Heart left ventricle (tissue), 13 donors: Measurements from ENCODE around the gene CDC26.

Experiments
- POLR2A ChIP-seq, 2 donors: fragments of 450-650 bp; IDR thresholded peaks; one replicate each; pipeline ENCODE4 v1.6.1; 2017; ENCODE audit warnings: antibody characterized with exemption in 2 of 2, mild to moderate bottlenecking in 2 of 2, moderate library complexity in 2 of 2
- TF ChIP-seq, protein P1 (sequence below), 12 donors: fragments of 200-600 bp; sonication (generic) in 4 of 12; IDR thresholded peaks; one replicate each; pipeline versions ENCODE4 v1.5.0 to v1.8.0; 2018 to 2022; ENCODE audit warnings: antibody characterized with exemption in 12 of 12, mild to moderate bottlenecking in 5 of 12
- donor health status: ischemic (EF 13 %, LVEDD 7.1; RV severe dilation, severe dysfunction).
- donor health status: DM: no; HTN: yes; CAD: no.
- donor health status: DM: no; HTN: no; CAD: no.
- donor health status: ischemic (EF 25% LVEDD 6.9; RV normal size, moderate dysfunction).
- donor health status: ischemic (EF 25% LVEDD 5.7; RV mildly dilated, moderate dysfunction).
- donor health status: ischemic (EF 35%, LVEDD 5.7; RV mildly dilated, moderate dysfunction).
- donor health status: nonischemic (EF 11% LVEDD 7.7; RV severe dilation, severe dysfunction).
- donor health status: DM: yes; HTN: yes; CAD: no.
- donor health status: PGD.
- donor health status: ischemic (EF 29% LVEDD 5.4; RV normal size, mild dysfunction).
- donor health status: nonischemic (EF 23%, LVEDD 6.1; RV moderate dilation, normal function).

DNA sequence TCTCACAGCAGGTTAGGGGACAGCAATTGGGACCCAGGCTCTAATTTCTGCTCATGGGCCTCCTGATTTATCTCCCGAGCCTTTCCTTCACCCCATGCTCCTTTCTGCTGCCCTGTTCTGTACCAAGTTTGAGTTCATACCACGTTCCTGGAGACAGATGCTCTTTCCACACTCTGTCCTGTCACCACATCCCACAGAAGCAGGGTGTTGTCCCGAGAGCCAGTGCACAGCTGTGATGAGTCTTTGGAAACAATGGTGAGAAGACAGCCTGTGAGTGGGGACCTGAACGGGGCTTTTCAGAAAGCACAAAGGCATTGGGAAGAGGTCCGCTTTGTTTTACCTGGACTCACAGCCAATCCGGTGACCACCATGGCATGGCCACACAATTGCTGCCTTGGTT is 47.3 kb upstream of the CDC26 start:
- no peak for TF ChIP-seq POLR2A (IDR thresholded peaks at IDR 0.05)
- TF ChIP-seq, protein P1, sequence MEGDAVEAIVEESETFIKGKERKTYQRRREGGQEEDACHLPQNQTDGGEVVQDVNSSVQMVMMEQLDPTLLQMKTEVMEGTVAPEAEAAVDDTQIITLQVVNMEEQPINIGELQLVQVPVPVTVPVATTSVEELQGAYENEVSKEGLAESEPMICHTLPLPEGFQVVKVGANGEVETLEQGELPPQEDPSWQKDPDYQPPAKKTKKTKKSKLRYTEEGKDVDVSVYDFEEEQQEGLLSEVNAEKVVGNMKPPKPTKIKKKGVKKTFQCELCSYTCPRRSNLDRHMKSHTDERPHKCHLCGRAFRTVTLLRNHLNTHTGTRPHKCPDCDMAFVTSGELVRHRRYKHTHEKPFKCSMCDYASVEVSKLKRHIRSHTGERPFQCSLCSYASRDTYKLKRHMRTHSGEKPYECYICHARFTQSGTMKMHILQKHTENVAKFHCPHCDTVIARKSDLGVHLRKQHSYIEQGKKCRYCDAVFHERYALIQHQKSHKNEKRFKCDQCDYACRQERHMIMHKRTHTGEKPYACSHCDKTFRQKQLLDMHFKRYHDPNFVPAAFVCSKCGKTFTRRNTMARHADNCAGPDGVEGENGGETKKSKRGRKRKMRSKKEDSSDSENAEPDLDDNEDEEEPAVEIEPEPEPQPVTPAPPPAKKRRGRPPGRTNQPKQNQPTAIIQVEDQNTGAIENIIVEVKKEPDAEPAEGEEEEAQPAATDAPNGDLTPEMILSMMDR (IDR thresholded peaks at IDR 0.05) = no peak
